ENCODE measurements around the gene ZNF605. TPM values are rescaled to one million over a fixed set of nuclear protein-coding genes. Genes with fewer than 3 reads are reported as not detected.
"Not testable (repeated sequence)": the region's sequence is repeated elsewhere in the genome, so short reads cannot be mapped to it uniquely, and the experiment has no call there.

Gene ZNF605
- total RNA-seq, 1 experiment from 2014 or later, result 2.5 TPM

DNA sequence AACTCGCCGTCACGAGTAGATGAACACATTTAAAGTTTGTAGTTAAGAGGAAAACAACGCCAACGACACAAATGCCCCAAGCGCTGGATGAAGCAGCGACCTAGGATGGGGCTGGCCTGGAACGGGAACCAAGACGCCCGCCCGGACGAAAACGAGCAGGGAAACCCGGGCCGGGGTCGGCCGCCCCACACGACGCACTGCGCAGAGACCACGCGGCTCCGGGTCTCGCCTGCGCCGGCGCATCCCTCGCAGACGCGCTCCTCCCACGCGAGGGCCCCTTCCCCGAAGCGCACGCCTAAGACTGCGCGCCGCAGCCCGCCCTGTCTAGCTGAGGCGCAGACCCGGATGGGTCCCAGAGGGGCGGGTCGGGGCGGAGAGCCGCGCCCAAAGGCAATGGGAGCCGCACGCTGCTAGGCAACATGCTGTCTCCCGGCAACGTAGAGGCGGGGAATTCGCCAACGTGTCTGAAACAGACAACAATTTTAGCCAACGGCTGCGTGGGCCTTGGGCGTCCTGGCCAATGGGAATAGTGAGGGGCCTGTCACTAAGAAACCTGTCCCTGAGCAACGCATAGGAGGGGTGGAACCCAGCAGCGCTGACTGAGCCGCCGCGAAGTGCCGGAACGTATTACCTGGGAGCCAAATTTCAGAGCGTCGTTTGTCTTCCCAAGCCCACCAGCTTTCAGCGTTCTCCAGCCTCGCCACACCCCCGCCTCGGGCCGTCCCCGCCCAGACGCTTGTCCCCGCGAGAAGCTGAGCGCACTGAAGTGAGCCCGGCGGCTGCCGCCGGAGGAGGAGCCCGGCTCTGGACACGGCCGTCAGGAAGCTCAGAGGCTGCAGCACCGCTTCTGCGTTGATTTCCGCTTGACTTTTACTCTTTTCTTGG, 47.7 kb downstream of the ZNF605 start:
- DNase-seq (ENCODE audit: low read depth), result peak; percentile 75

DNA sequence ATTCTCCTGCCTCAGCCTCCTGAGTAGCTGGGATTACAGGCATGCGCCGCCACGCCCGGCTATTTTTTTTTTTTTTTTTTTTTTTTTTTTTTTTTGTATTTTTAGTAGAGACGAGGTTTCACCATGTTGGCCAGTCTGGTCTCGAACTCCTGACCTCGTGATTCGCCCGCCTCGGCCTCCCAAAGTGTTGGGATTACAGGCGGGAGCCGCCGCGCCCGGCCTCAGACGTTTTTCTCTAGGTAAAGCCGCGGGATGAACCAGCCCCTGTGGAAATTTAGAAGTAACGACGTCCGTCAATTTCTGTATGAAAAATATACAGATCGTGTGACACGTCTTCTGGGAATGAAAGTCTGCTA, 48.3 kb downstream of the ZNF605 start:
- not testable (repeated sequence) for DNase-seq (ENCODE audit: low read depth)

DNA sequence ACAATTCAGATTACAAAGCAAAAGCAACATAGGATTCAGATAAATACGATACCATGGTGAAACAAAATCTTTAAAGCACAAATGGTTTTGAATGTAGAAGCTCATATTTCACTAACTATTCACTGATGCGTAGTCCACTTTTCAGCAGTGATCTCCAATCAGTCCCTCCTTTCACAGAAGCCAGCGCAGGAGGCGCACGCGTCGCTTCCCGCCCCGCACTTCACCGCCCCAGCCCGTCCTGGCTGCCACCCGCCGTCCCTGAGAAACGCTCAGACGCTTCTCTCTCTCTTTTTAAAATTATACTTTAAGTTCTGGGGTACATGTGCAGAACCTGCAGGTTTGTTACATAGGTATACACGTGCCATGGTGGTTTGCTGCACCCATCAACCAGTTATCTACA, 48.9 kb downstream of the ZNF605 start:
- DNase-seq (ENCODE audit: low read depth), result no peak

DNA sequence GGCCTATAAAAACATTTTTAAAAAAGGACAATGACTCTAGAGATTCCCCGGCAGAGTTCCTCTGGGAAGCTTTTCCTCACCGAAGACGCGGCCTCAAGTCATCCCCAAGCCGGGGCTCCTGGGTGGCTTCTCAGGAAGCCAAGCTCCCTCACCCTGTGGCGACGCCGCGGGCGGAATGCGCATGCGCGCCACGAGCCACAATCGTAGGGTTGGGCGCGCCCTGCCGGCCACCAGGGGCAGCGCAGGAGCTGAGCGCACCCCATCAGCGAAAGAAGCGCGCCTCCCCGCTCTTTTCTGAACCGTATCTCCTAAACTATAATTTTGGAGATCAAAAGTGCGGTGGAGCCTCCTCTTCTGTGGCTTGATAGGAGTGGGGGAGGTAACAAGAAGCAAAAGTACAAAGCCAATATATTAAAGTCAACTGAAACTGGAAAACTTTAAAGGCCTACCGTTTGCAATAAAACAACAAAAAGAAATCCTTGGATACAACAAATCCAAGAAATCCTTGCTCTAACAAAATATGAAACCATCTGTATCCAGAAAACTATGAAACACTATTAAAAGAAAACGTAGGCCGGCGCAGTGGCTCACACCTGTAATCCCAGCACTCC, 51.3 kb downstream of the ZNF605 start:
- peak; percentile 48 for DNase-seq (ENCODE audit: low read depth)

DNA sequence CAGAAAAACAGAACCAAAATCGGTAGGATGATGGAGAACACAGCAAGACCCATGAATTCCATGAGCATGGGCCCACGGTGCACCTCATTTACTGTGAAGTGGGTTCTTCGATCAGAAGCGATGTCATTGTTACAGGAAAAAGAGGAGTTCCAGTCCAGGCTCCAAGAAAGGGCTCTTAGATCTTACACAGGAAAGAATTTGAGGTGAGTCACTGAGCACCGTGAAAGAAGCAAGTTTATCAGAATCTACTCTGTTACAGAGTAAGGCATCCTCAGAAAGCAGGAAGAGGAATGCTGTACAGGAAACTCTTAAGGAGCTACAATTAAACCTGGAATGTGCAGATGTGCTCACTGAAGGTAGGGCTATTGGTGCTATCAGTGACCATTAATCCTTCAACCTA, 57.1 kb downstream of the ZNF605 start:
- DNase-seq (ENCODE audit: low read depth), result no peak

DNA sequence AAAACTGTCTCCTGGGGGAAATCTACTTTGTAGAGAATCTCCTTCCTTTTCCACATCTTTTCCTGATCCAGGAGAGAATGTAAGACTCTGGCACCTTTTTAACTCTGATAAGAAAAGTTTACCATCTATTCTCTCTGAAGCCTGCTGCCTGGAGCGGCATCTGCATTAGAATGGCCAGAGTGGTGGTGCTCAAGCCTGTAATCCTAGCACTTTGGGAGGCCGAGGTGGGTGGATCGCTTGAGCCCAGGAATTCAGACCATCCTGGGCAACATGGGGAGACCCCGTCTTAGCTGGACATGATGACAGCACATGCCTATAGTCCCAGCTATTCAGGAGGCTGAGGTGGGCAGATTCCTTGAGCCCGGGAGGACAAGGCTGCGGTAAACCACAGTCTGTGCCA, 67.3 kb downstream of the ZNF605 start:
- DNase-seq (ENCODE audit: low read depth), result no peak

DNA sequence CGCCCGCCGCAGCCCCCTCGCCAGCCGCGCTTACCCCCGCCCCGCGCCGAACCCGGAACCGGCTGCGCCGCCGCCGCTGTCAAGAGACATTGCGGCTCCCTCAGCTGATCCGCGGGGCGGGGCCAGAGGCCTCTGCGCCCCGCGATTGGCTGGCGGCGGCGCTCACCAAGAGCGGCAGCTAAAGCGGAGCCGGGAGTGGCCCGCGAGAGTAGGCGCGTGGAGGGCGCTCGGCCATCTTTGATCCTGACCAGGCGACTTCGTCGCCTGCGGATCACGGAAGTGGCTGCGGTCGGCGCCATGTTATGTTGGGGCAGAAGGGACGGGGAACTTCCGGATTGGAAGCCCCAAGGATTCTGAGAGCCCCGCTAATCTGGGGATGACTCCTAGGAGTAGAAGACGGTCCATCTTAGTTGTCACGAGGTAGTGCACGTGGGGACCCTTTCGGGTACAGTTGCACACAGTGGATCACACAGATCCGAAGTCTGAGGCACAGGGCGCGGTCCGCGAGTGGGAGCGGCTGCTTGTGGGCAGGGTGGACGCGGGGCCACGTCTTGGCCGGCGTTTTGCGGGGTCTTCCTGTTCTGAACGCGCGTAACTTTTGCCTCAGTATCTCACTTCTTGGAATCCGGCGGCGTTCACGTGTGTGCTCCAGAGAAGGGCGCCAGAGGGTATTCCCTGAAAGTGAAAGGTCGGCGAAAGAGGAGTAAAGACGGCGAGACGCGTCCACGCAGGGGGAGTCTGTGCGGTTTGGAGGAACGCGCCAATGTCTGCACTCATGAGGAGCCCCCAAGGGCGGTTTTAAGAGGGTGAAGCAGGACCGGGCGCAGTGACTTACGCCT, 68.4 kb downstream of the ZNF605 start, which contains the start of gene CHFR:
CHFR (minus strand) TSS at position 93 of the 839 bp plus-strand sequence. CDS start 277 bp downstream, outside the sequence.
- peak; percentile 98 for DNase-seq (ENCODE audit: low read depth)

DNA sequence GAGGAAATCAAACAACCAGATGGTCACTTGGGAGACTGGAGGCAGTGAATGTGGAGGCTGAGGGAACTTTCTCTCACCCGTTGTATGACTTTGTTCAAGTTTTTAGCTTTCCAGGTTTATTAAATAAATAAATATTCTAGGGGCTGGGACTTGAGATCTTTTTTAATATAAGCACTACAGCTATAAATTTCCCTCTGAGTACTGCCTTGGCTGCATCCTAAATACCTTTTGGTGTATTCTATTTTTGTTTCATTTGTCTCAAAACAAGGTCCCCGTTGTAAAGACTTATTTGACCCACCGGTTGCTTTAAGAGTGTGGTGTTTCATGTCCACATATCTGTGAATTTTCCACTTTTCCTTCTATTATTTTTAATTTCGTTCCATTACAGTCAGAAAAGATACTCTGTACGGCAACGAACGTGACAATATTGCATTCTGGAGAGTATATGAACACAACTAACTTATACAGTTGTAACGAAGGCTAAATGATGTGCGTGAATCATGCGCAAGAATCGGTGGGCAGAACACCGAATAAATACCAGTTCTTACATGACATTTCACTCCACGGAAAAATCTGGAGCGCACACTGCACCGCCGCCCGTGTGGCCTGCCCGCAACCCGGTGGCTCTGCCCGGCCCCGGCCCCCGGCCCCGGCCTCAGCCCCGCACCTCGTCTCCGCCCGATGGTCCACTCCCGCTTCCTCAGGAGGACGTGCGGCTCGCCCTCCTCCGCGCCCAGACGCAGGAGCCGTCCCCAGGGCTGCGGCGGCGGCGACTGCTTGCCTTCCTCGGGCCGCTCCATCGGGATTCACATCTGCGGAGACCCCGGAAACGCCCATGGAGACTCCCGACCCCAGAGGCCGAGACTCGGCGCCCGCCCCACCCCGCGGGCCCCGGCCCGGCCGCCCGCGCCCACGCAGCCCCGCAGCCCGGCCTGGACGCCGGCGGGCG, 69.3 kb downstream of the ZNF605 start:
- DNase-seq (ENCODE audit: low read depth), result peak; percentile 30

DNA sequence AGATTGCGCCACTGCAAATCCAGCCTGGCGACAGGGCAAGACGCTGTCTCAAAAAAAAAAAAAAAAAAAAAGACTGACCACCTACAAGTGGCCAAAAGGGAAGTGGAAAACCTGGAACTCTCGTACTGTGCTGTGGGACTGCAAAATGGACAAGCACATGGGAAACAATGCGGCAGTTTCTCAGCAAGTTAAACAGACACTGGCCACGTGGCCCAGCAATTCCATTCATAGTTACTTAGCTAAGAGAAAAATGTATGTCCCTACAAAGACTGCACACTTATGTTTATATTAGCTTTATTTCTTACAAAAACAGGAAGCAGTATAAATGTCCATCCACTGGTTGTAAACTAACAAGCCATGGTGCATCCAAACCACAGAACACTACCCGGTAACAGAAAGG, 74.3 kb downstream of the ZNF605 start:
- no peak for DNase-seq (ENCODE audit: low read depth)

DNA sequence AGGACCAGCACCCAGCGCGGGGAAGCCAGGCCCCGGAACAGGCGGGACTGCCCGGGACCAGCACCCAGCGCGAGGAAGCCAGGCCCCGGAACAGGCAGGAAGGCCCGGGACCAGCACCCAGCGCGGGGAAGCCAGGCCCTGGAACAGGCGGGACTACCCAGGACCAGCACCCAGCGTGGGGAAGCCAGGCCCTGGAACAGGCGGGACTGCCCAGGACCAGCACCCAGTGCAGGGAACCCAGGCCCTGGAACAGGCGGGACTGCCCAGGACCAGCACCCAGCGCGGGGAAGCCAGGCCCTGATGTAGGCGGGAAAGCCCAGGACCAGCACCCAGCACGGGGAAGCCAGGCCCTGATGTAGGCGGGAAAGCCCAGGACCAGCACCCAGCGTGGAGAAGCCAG, 81.5 kb downstream of the ZNF605 start:
- DNase-seq (ENCODE audit: low read depth), result not testable (repeated sequence)

DNA sequence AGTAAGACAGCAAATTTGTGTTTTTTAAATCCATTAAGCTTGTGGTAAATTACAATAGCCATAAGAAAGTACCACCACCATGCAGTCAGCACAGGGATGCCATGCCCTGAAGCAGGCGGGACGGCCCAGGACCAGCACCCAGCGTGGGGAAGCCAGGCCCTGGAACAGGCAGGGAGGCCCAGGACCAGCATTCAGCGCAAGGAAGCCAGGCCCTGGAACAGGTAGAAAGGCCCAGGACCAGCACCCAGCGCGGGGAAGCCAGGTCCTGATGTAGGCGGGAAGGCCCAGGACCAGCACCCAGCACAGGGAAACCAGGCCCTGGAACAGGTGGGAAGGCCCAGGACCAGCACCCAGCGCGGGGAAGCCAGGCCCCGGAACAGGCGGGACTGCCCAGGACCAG, 81.9 kb downstream of the ZNF605 start:
- DNase-seq (ENCODE audit: low read depth), result no peak

DNA sequence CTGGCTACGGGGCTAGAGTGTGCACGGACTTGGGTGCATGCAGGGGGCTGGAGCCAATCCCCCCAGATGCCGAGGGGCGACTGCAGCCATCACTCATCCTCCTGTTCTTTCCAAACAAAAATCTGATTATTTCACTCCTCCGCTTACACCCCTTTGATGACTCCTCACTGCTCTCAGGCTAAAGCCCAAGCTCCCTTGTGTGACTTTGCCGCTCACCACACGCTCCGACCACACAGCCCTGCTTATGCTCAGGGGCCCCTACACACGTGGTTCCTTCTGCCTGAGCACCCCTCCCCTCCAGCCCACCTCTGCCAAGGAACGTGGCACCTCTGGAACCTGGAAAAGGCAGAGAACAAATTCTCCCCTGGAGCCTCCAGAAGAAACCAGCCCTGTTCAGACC, 82.4 kb downstream of the ZNF605 start:
- no peak for DNase-seq (ENCODE audit: low read depth)

DNA sequence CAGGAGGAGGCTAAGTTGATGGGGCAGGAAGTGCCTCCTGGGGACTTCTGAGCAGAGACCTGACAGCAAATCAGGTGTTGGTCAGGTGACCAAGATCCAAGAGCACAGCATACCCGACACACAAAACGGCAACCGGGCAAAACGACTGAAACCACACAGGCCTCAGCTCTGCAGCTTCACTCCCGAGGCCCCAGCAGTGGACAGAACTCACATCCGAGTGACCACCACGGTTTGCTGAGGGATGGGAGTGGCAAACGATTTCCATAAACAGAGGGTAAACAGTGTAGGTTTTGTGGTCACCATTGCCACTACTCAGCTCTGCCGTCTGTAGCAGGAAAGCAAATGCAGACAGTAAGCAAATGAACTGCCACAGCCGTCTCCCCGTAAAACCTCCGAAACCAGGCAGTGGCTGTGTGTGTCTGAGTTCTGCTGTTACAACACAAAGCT, 83.1 kb downstream of the ZNF605 start:
- no peak for DNase-seq (ENCODE audit: low read depth)

DNA sequence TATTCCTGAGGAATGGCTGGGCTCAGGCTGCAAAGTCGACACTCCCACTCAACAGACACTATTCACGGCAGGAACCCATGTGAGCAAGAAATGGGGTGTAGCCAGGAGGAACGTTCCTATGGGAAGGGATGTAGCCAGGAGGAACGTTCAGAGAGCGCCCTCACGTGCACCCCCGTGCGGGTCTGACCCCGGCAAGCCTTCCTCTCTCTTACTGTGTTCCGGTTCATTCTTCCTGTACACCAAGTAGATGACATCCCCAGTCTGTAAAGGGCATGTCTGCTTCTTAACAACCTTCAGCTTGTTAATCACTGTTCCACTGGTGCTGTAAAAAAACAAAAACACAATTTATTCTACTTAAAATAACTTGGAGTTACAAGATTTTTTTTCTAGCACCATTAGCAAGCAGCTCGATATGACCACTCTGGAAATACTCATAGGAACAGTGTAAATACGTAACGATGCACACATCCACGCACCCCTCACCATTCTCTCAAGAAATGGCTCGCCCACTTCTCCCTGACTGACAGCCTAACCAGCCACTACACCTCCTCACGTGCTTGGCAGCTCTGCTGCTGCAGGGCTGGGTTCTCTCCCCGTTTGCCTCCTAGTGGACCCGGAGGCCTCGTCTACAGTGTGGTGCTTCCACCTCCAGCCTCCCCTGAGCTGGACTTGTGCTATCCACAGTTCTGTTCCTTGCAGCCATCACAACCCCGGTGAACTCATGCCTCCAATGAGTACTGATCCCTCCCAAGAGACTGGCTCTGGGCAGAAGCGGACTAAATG, 83.8 kb downstream of the ZNF605 start:
- no peak for DNase-seq (ENCODE audit: low read depth)

DNA sequence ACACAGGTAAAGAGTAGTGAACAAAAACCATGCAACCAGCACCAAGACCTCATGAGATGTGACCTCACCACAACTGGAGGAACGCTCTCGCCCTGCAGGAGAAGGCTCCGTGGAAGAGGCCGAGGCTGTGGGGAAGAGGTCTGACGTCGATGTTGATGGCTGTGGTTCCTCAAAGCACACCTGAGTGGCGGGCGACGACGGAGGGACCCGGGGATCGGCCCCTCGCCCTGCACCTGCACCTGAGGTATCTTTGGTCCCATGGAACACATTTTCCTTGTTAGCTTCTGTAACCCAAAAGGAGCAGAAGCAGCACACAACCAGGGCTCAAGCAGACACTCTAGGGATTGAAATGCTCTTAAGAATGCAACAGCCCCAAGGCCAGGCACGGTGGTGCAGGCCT, 86.6 kb downstream of the ZNF605 start:
- DNase-seq (ENCODE audit: low read depth), result no peak

Other genes with a start within 250 kb of the ZNF605 start
- gene PGAM5, start 245.5 kb downstream of the ZNF605 start, total RNA-seq (2014; rRNA removed; shearing (Covaris generic)), result 73.5 and 94.1 TPM in 2 replicates
- 83.8 and 104 TPM in 2 replicates for gene ANKLE2, start 194.5 kb downstream of the ZNF605 start, total RNA-seq (2014; rRNA removed; shearing (Covaris generic))
- 64.1 and 89.3 TPM in 2 replicates for gene GOLGA3, start 127.4 kb downstream of the ZNF605 start, total RNA-seq (2014; rRNA removed; shearing (Covaris generic))
- 16.4 and 23.3 TPM in 2 replicates for gene CHFR, start 68.7 kb downstream of the ZNF605 start, total RNA-seq (2014; rRNA removed; shearing (Covaris generic))
- 6.9 and 9.8 TPM in 2 replicates for gene ZNF26, start 30.1 kb upstream of the ZNF605 start, total RNA-seq (2014; rRNA removed; shearing (Covaris generic))
- 11.3 and 15.7 TPM in 2 replicates for gene ZNF84, start 81.2 kb upstream of the ZNF605 start, total RNA-seq (2014; rRNA removed; shearing (Covaris generic))
- 8.6 and 9.1 TPM in 2 replicates for gene ZNF140, start 124.6 kb upstream of the ZNF605 start, total RNA-seq (2014; rRNA removed; shearing (Covaris generic))
- 0.51 and 0.77 TPM in 2 replicates for gene ZNF891, start 174.0 kb upstream of the ZNF605 start, total RNA-seq (2014; rRNA removed; shearing (Covaris generic))
- gene ZNF10, start 174.3 kb upstream of the ZNF605 start, total RNA-seq (2014; rRNA removed; shearing (Covaris generic)), result 3.0 and 5.8 TPM in 2 replicates
- gene ZNF268, start 225.2 kb upstream of the ZNF605 start, total RNA-seq (2014; rRNA removed; shearing (Covaris generic)), result 13.7 and 22.3 TPM in 2 replicates

All from Daoy (cell line).